GM19455 (cell line): ENCODE data around the gene DGKI.
A peak's percentile ranks its signal among the peaks of the same experiment; 100 is the strongest.
"Not testable (repeated sequence)": the region's sequence is repeated elsewhere in the genome, so short reads cannot be mapped to it uniquely, and the experiment has no call there.

Experiments used
- ATAC-seq: cut with Tn5 transposase; IDR thresholded peaks from one replicate; pipeline ENCODE4 v1.9.1; 2021; ENCODE audit not compliant: unreplicated experiment

The DGKI gene

GRCh38 chr7:137484326-137484725, 362.4 kb downstream of the DGKI start:
- ATAC-seq, result no peak

- no peak for ATAC-seq
Measured at GRCh38 chr7:137482466-137482865, 364.3 kb downstream of the DGKI start.

- no peak for ATAC-seq
Measured at GRCh38 chr7:137480824-137481365, 365.9 kb downstream of the DGKI start.

GRCh38 chr7:137480401-137480800, 366.4 kb downstream of the DGKI start:
- no peak for ATAC-seq

- no peak for ATAC-seq
Measured at GRCh38 chr7:137476937-137477336, 369.8 kb downstream of the DGKI start.

- ATAC-seq, result no peak
Measured at GRCh38 chr7:137475966-137476365, 370.8 kb downstream of the DGKI start.

- no peak for ATAC-seq
Measured at GRCh38 chr7:137474540-137475026, 372.2 kb downstream of the DGKI start.

GRCh38 chr7:137471128-137471527, 375.6 kb downstream of the DGKI start:
- ATAC-seq, result no peak

GRCh38 chr7:137469858-137470257, 376.9 kb downstream of the DGKI start:
- no peak for ATAC-seq

- ATAC-seq, result no peak
Measured at GRCh38 chr7:137469191-137469811, 377.5 kb downstream of the DGKI start.

GRCh38 chr7:137462847-137463246, 383.9 kb downstream of the DGKI start:
- ATAC-seq, result no peak

- no peak for ATAC-seq
Measured at GRCh38 chr7:137462074-137462715, 384.6 kb downstream of the DGKI start.

GRCh38 chr7:137458399-137458798, 388.4 kb downstream of the DGKI start:
- no peak for ATAC-seq

GRCh38 chr7:137454767-137455166, 392.0 kb downstream of the DGKI start:
- no peak for ATAC-seq

- peak; percentile 81 for ATAC-seq
Measured at GRCh38 chr7:137454246-137454724, 392.5 kb downstream of the DGKI start.

- ATAC-seq, result no peak
Measured at GRCh38 chr7:137453356-137453755, 393.4 kb downstream of the DGKI start.

- no peak for ATAC-seq
Measured at GRCh38 chr7:137449016-137449415, 397.8 kb downstream of the DGKI start.

- ATAC-seq, result not testable (repeated sequence)
Measured at GRCh38 chr7:137448572-137448971, 398.2 kb downstream of the DGKI start.

GRCh38 chr7:137446025-137446424, 400.7 kb downstream of the DGKI start:
- ATAC-seq, result no peak

- ATAC-seq, result no peak
Measured at GRCh38 chr7:137445268-137445667, 401.5 kb downstream of the DGKI start.

GRCh38 chr7:137443616-137444015, 403.2 kb downstream of the DGKI start:
- no peak for ATAC-seq

- ATAC-seq, result no peak
Measured at GRCh38 chr7:137441451-137441850, 405.3 kb downstream of the DGKI start.
